H1 (cell line): ENCODE measurements around the gene SRSF8. TPM values are rescaled to one million over a fixed set of nuclear protein-coding genes. Genes with fewer than 3 reads are reported as not detected.

Experiments used
- CTCF ChIA-PET: fragments of 300-600 bp; sonication (Branson Sonifier 250); formaldehyde crosslinking; loops from one replicate; lab custom pipeline; 2021; ENCODE audit not compliant: partially characterized antibody; lab: Charles Lee
- POLR2A ChIA-PET: fragments of 300-600 bp; sonication (Branson Sonifier 250); formaldehyde crosslinking; loops from one replicate; lab custom pipeline; 2021; ENCODE audit warnings: inconsistent platforms; ENCODE audit not compliant: partially characterized antibody; lab: Charles Lee
- DNase-seq, 2 experiments: peaks; one replicate each; pipeline versions ENCODE4 v3.0.0 to v3.0.0-alpha.2; 2010 to 2022; ENCODE audit warnings: low spot score in 2 of 2, low read depth in 1 of 2, mixed read lengths in 1 of 2
- FAIRE-seq: peaks from 2 replicates; lab custom pipeline; 2011; peaks lifted over from hg19 to GRCh38; lab: Jason Lieb, UNC
- H2AFZ ChIP-seq: 2 replicates; pipeline ENCODE4 v1.8.1; 2012; ENCODE audit warnings: low read length, inconsistent platforms
- H2AK5ac ChIP-seq: 2 replicates; pipeline ENCODE4 v1.6.1; 2013; ENCODE audit warnings: low read depth, low read length
- H2BK120ac ChIP-seq: replicated peaks from 2 replicates; pipeline ENCODE3; 2013; ENCODE audit warnings: low read depth, low read length, inconsistent platforms
- H2BK12ac ChIP-seq: 2 replicates; pipeline ENCODE4 v1.6.1; 2013; ENCODE audit warnings: low read depth, low read length
- H2BK15ac ChIP-seq: 2 replicates; pipeline ENCODE4 v1.6.1; 2013; ENCODE audit warnings: low read length
- H2BK20ac ChIP-seq: 2 replicates; pipeline ENCODE4 v1.6.1; 2013; ENCODE audit warnings: low read length
- H2BK5ac ChIP-seq: 2 replicates; pipeline ENCODE4 v1.6.1; 2013; ENCODE audit warnings: low read depth, low read length
- H3K14ac ChIP-seq: 2 replicates; pipeline ENCODE4 v1.6.1; 2013; ENCODE audit warnings: inconsistent platforms; ENCODE audit not compliant: insufficient read length
- H3K18ac ChIP-seq: 2 replicates; pipeline ENCODE4 v1.6.1; 2013; ENCODE audit warnings: low read length; ENCODE audit errors: extremely low read depth
- H3K23ac ChIP-seq: 2 replicates; pipeline ENCODE4 v1.6.1; 2013; ENCODE audit warnings: inconsistent platforms; ENCODE audit not compliant: insufficient read length
- H3K23me2 ChIP-seq: 2 replicates; pipeline ENCODE4 v1.6.1; 2013; ENCODE audit warnings: low read depth, low read length
- H3K27ac ChIP-seq: 2 replicates; pipeline ENCODE4 v1.6.1; 2011; ENCODE audit warnings: low read depth, low read length, inconsistent platforms
- H3K27me3 ChIP-seq, 4 experiments: replicated peaks in 1 of 4; 1 replicate in 1 of 4; 2 replicates in 3 of 4; pipeline versions ENCODE4 v1.6.1 to v1.8.1; 2011 to 2013; ENCODE audit warnings: low read length in 3 of 4, mild to moderate bottlenecking in 3 of 4, inconsistent platforms in 2 of 4, mixed read lengths in 2 of 4, moderate library complexity in 1 of 4; ENCODE audit not compliant: control insufficient read depth in 3 of 4, insufficient read depth in 3 of 4; ENCODE audit errors: extremely low read depth in 1 of 4
- H3K36me3 ChIP-seq, 4 experiments: 2 replicates each; pipeline versions ENCODE4 v1.6.1 to v1.8.1; 2011 to 2013; ENCODE audit warnings: mild to moderate bottlenecking in 4 of 4, low read length in 3 of 4, moderate library complexity in 2 of 4, control low read depth in 1 of 4, inconsistent platforms in 1 of 4; ENCODE audit not compliant: insufficient read depth in 4 of 4, control insufficient read depth in 2 of 4
- H3K4ac ChIP-seq: replicated peaks from 2 replicates; pipeline ENCODE3; 2013; ENCODE audit warnings: low read length, low read depth, mixed read lengths, inconsistent platforms; ENCODE audit not compliant: insufficient read length
- H3K4me1 ChIP-seq, 4 experiments: replicated peaks in 1 of 4; 1 replicate in 1 of 4; 2 replicates in 3 of 4; pipeline versions ENCODE4 v1.6.1 to v1.8.1; 2011 to 2013; ENCODE audit warnings: low read length in 3 of 4, inconsistent platforms in 2 of 4, mixed read lengths in 1 of 4; ENCODE audit not compliant: insufficient read depth in 4 of 4, control insufficient read depth in 3 of 4
- H3K4me2 ChIP-seq, 2 experiments: 2 replicates each; pipeline versions ENCODE4 v1.6.1 to v1.8.1; 2011 to 2013; ENCODE audit warnings: low read depth in 2 of 2, low read length in 2 of 2, control low read depth in 1 of 2, inconsistent platforms in 1 of 2, mild to moderate bottlenecking in 1 of 2; ENCODE audit not compliant: insufficient read depth in 1 of 2
- H3K4me3 ChIP-seq, 4 experiments: fragments of 200-600, 300-600 bp in 1 of 4; sonication (generic), shearing (Covaris generic), sonication (Bioruptor Twin) in 1 of 4; 2 replicates each; pipeline versions ENCODE4 v1.5.1 to v1.8.1; 2011 to 2016; ENCODE audit warnings: low read length in 4 of 4, low read depth in 3 of 4, control low read depth in 2 of 4, inconsistent platforms in 2 of 4, mild to moderate bottlenecking in 2 of 4, mixed read lengths in 1 of 4, moderate library complexity in 1 of 4; ENCODE audit not compliant: insufficient read depth in 2 of 4; ENCODE audit errors: extremely low read depth in 1 of 4
- H3K56ac ChIP-seq: replicated peaks from 2 replicates; pipeline ENCODE3; 2013; ENCODE audit warnings: low read depth, mild to moderate bottlenecking, mixed read lengths, low read length, inconsistent platforms; ENCODE audit not compliant: insufficient read length
- H3K79me1 ChIP-seq: 2 replicates; pipeline ENCODE4 v1.6.1; 2013; ENCODE audit warnings: low read depth, low read length, control low read depth
- H3K79me2 ChIP-seq, 2 experiments: 2 replicates each; pipeline versions ENCODE4 v1.6.1 to v1.8.1; 2012 to 2013; ENCODE audit warnings: low read length in 2 of 2, mild to moderate bottlenecking in 2 of 2, inconsistent platforms in 1 of 2; ENCODE audit not compliant: insufficient read depth in 2 of 2, control insufficient read depth in 1 of 2
- H3K9ac ChIP-seq, 4 experiments: replicated peaks in 1 of 4; 1 replicate in 1 of 4; 2 replicates in 3 of 4; pipeline versions ENCODE4 v1.6.1 to v1.8.1; 2011 to 2013; ENCODE audit warnings: low read depth in 3 of 4, low read length in 3 of 4, control low read depth in 2 of 4, mild to moderate bottlenecking in 2 of 4, moderate library complexity in 2 of 4, inconsistent platforms in 1 of 4; ENCODE audit errors: extremely low read depth in 1 of 4
- H3K9me3 ChIP-seq, 2 experiments: 2 replicates each; pipeline versions ENCODE4 v1.6.1 to v1.8.1; 2012 to 2013; ENCODE audit warnings: mild to moderate bottlenecking in 2 of 2, moderate library complexity in 2 of 2, control low read depth in 1 of 2, inconsistent platforms in 1 of 2, low read depth in 1 of 2, low read length in 1 of 2, mixed read lengths in 1 of 2; ENCODE audit not compliant: insufficient read depth in 2 of 2
- H4K20me1 ChIP-seq, 2 experiments: replicated peaks in 1 of 2; 2 replicates each; pipeline versions ENCODE3 to v1.8.1; 2011 to 2013; ENCODE audit warnings: inconsistent platforms in 2 of 2, low read length in 2 of 2, mild to moderate bottlenecking in 1 of 2; ENCODE audit not compliant: insufficient read depth in 2 of 2, control insufficient read depth in 1 of 2
- H4K5ac ChIP-seq: 2 replicates; pipeline ENCODE4 v1.6.1; 2013; ENCODE audit warnings: low read length, low read depth, mixed read lengths, inconsistent platforms; ENCODE audit not compliant: insufficient read length
- H4K8ac ChIP-seq: 2 replicates; pipeline ENCODE4 v1.8.0; 2013; ENCODE audit warnings: mild to moderate bottlenecking, moderate library complexity, low read length, inconsistent platforms; ENCODE audit not compliant: insufficient read depth; ENCODE audit errors: extremely low read depth
- H4K91ac ChIP-seq: replicated peaks from 2 replicates; pipeline ENCODE3; 2013; ENCODE audit warnings: low read length, mixed read lengths, inconsistent platforms; ENCODE audit not compliant: insufficient read length
- ATF2 ChIP-seq: IDR thresholded peaks from 2 replicates; pipeline ENCODE4 v1.6.1; 2012; ENCODE audit warnings: low read length, inconsistent platforms
- CHD1 ChIP-seq: IDR thresholded peaks from 2 replicates; pipeline ENCODE4 v1.6.1; 2012; ENCODE audit warnings: low read depth, low read length, improper control_type of control experiment
- RAD21 ChIP-seq, 2 experiments: IDR thresholded peaks in 1 of 2; conservative IDR thresholded peaks in 1 of 2; 2 replicates each; pipeline ENCODE4 v1.6.1; 2011; ENCODE audit warnings: low read depth in 2 of 2, low read length in 2 of 2, improper control_type of control experiment in 1 of 2, inconsistent platforms in 1 of 2, mild to moderate bottlenecking in 1 of 2, moderate library complexity in 1 of 2
- RBBP5 ChIP-seq: IDR thresholded peaks from 2 replicates; pipeline ENCODE4 v1.7.1; 2012; ENCODE audit warnings: low read depth, mild to moderate bottlenecking, inconsistent platforms, low read length, moderate library complexity, borderline replicate concordance
- SIRT6 ChIP-seq: IDR thresholded peaks from one replicate; pipeline ENCODE4 v1.7.1; 2012; ENCODE audit warnings: low read length, inconsistent platforms
- SRF ChIP-seq: IDR thresholded peaks from 2 replicates; pipeline ENCODE4 v1.6.1; 2011; ENCODE audit warnings: mild to moderate bottlenecking, low read depth, low read length, moderate library complexity
- TAF7 ChIP-seq: optimal IDR thresholded peaks from 2 replicates; pipeline ENCODE3; 2011; ENCODE audit warnings: low read depth, mild to moderate bottlenecking, inconsistent platforms, low read length, moderate library complexity, borderline replicate concordance
- ZNF274 ChIP-seq: IDR thresholded peaks from 2 replicates; pipeline ENCODE4 v1.7.0; 2012; ENCODE audit warnings: low read length, borderline replicate concordance; ENCODE audit errors: extremely low read depth
- WGBS, 2 experiments: shearing (Covaris generic) in 1 of 2; methylation state at CpG; one replicate each; pipeline versions ENCODE4 v1.1.6 to v1.1.7; 2013 to 2015; ENCODE audit warnings: low lambda C conversion rate in 2 of 2, mixed read lengths in 2 of 2, inconsistent platforms in 1 of 2, low coverage in 1 of 2, missing lambda C conversion rate in 1 of 2; ENCODE audit not compliant: insufficient replicate concordance in 2 of 2, insufficient coverage in 1 of 2, insufficient read length in 1 of 2; ENCODE audit errors: extremely low coverage in 1 of 2, missing lambda C conversion rate in 1 of 2; 5-methylcytosine and 5-hydroxymethylcytosine counted together
- polyA plus RNA-seq, 7 experiments: library from polyadenylated mRNA; depleted of rRNA in 3 of 7; stranded (reverse) in 5 of 7; unstranded in 2 of 7; fragments of >200 nt in 5 of 7; fragments of 200-250 nt in 2 of 7; gene quantifications; 1 replicate in 5 of 7; 2 replicates in 1 of 7; 4 replicates in 1 of 7; pipeline versions ENCODE4 v1.2.1 to v1.2.3, GENCODE V29; 2011 to 2013; ENCODE audit warnings: missing spikeins in 2 of 7, mixed read lengths in 2 of 7
- total RNA-seq: library from RNA; stranded (reverse); fragmentation: NEBNext Ultra II Directional; extraction: Animal tissue kit (Norgen Biotek cat#: 25700); gene quantifications from 2 replicates; pipeline ENCODE4 v1.2.1, GENCODE V29; 2021

Gene SRSF8
- total and polyA plus RNA-seq, 2 of the 8 experiments (the other 6 are each of a cell fraction or from before 2014, with no cell fraction given): 13.2 to 18.5 TPM

DNA sequence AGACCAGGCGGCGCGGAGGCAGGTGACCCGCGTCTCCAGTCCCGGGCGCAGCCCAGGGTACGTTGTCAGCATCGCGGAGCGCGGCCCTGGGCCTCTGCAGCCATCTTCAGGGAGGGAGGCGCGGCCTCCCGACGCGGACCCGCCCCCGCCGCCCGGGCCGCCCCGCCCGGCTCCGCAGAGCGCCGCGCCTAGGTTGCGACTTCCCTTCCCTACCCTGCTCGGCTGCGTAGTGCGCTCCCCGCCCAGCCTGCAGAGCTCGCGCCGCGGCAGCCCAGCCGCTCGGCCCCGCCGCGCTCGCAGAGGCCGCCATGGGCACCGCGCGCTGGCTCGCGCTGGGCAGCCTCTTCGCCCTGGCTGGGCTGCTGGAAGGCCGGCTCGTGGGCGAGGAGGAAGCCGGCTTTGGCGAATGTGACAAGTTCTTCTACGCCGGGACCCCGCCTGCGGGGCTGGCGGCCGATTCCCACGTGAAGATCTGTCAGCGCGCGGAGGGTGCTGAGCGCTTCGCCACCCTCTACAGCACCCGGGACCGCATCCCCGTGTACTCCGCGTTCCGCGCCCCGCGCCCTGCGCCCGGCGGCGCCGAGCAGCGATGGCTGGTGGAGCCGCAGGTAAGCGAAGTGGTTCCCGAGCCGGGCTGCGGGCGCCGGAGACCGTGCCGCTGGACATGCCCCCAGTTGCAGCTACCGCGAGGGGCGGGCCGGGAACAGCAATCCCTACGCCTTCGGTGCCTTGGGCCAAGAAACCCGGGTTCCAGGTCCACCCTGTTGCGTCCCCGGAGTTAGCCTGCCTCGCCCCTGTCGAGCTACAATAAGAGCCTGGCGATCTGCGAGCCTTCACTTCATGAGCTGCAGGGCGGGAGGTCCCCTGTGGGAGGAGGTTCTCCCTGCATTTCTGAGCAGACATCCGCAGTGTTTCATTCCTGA is 23.2 kb downstream of the SRSF8 start, which contains the start of gene ENDOD1:
ENDOD1 (plus strand) TSS at position 227 of the 923 bp plus-strand sequence; CDS start at position 309, 82 bp downstream.
- no peak within 1 kb of the TSS for H2BK20ac ChIP-seq
- no peak within 1 kb of the TSS for H2BK120ac ChIP-seq
- no peak within 1 kb of the TSS for H2AK5ac ChIP-seq
- H4K20me1 ChIP-seq: no peaks in the 10 kb centered on the region
- no peak within 1 kb of the TSS for H3K14ac ChIP-seq
- H3K27ac ChIP-seq: no peak within 1 kb of the TSS
- H3K27me3 ChIP-seq: peaks cover 4 to 32% (median 25%) of the 10 kb centered on the region in 4 experiments
- no peak within 1 kb of the TSS for H2BK5ac ChIP-seq
- H3K23ac ChIP-seq: no peak within 1 kb of the TSS
- no peak within 1 kb of the TSS for H3K56ac ChIP-seq
- peaks cover 0 to 6% (median 3%) of the 10 kb centered on the region in 4 experiments; a peak in 6 of 7 replicates for H3K4me1 ChIP-seq
- no peaks in the 10 kb centered on the region for H3K79me2 ChIP-seq
- peak within 1 kb of the TSS; percentile 72 to 96 (median 86) for H3K4me3 ChIP-seq
- peak within 1 kb of the TSS; percentile 76 for H4K8ac ChIP-seq
- ChIA-PET POLR2A (interaction anchor here (0.7 to 5.6 kb wide), 9 partner anchors 9 to 60 kb away, joined by 3 to 44 read pairs (median 3); partner anchors contain the start of gene SRSF8), CTCF (interaction anchor here (0.8 to 9.0 kb wide), 8 partner anchors 8 to 62 kb away, joined by 3 to 127 read pairs (median 24); partner anchors contain the start of gene SRSF8)
- peak within 1 kb of the TSS; percentile 79; the same call in 1 of the 2 replicates for H2AFZ ChIP-seq
- peak within 1 kb of the TSS; percentile 75 to 93 for H3K4me2 ChIP-seq
- H3K18ac ChIP-seq: peak within 1 kb of the TSS; percentile 39; the same call in 1 of the 2 replicates
- no peak within 1 kb of the TSS for H2BK15ac ChIP-seq
- H4K91ac ChIP-seq: no peak within 1 kb of the TSS
- no peak within 1 kb of the TSS for H3K4ac ChIP-seq
- no peaks in the 10 kb centered on the region for H3K36me3 ChIP-seq
- DNase-seq (peak in 1 of 2 experiments; percentile 83), FAIRE-seq (no peak)
- no peak within 1 kb of the TSS for H2BK12ac ChIP-seq
- peak within 1 kb of the TSS in 3 of 4 experiments; percentile 29 to 61 (median 46); a peak in 5 of 7 replicates for H3K9ac ChIP-seq
- H3K23me2 ChIP-seq: peaks cover 11% of the 10 kb centered on the region
- H3K79me1 ChIP-seq: no peaks in the 10 kb centered on the region
- no peaks in the 10 kb centered on the region for H3K9me3 ChIP-seq
- 0% methylated on average over 66 of the region's 106 CpGs; no CpG with 5 or more reads in 1 of the 2 experiments for WGBS, 2 experiments
- peak within 1 kb of the TSS; percentile 28 for H4K5ac ChIP-seq
- peak; percentile 89 for TF ChIP-seq RBBP5
- TF ChIP-seq SRF: no peak
- no peak for TF ChIP-seq SIRT6
- no peak for TF ChIP-seq ATF2
- no peak for TF ChIP-seq CHD1
- TF ChIP-seq TAF7: peak; percentile 63
- TF ChIP-seq ZNF274: no peak
- TF ChIP-seq RAD21 (IDR thresholded peaks at IDR 0.05 in 1 of 2, conservative IDR thresholded peaks at IDR 0.05 in 1 of 2; ENCODE audit: low read depth in 2 of 2, low read length in 2 of 2): peak in 1 of 2 experiments; percentile 0; a peak in 1 of 4 replicates
